ENCODE data around the gene ZMAT3. TPM values are rescaled to one million over a fixed set of nuclear protein-coding genes. Genes with fewer than 3 reads are reported as not detected.

ZMAT3 gene
- total and polyA plus RNA-seq, 2 of the 13 experiments (the other 11 are each of a cell fraction or from before 2014, with no cell fraction given), result 11.4 to 11.7 TPM

DNA sequence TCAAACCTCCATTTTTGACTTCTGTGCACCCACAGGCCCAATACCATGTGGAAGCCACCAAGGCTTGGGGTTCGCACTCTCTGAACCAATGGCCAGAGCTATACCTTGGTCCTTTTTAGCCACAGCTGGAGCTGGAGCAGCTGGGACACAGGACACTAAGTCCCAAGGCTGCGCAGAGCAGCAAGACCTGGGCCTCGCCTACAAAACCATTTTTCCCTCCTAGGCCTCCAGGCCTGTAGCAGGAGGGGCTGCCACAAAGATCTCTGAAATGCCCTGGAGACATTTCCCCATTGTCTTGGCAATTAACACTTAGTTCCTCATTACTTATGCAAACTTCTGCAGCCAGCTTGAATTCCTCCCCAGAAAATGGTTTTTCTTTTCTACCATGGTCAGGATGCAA is 81.3 kb downstream of the ZMAT3 start:
- Histone ChIP-seq H3K9ac (ENCODE audit: insufficient read depth, low read depth, low read length) (no peak overlapping the region), H3K4me1 (ENCODE audit: insufficient read depth, low read length) (no peaks in the 10 kb centered on the region), H3K27ac (ENCODE audit: extremely low read length, insufficient read depth, low read length) (no peak overlapping the region), H3K79me2 (ENCODE audit: insufficient read depth, low read length) (no peaks in the 10 kb centered on the region), H2AFZ (ENCODE audit: low read length) (no peak overlapping the region), H4K20me1 (ENCODE audit: insufficient read depth, low read length) (no peaks in the 10 kb centered on the region), H3K9me3 (ENCODE audit: low read length) (peaks cover 47% of the 10 kb centered on the region), H3K4me3 (replicated peaks in 1 of 3; ENCODE audit: insufficient read depth in 1 of 3, low read depth in 2 of 3, low read length in 3 of 3) (no peak overlapping the region), H3K36me3 (replicated peaks in 1 of 2; ENCODE audit: control insufficient read depth in 1 of 2, insufficient read depth in 2 of 2, low read length in 2 of 2) (no peaks in the 10 kb centered on the region), H3K4me2 (ENCODE audit: low read depth, low read length) (no peak overlapping the region), H3K27me3 (ENCODE audit: control insufficient read depth in 1 of 2, insufficient read depth in 2 of 2, low read length in 2 of 2) (no peaks in the 10 kb centered on the region)
- in situ Hi-C loops (cut with HindIII; ENCODE audit: extremely low pct_ligation_motif_present, low pct_unique_long_range_greater_than_20kb) (no loop called here), intact Hi-C loops (cut with micrococcal nuclease; ENCODE audit: unreplicated experiment) (no loop called here)
- no peak for ATAC-seq
- BruUV-seq (replicated peaks), result no TSS peak
- WGBS (ENCODE audit: low lambda C conversion rate), result 20% methylated on average over 1 of the region's 3 CpGs
- FAIRE-seq, result no peak
- no peak for DNase-seq (ENCODE audit: low spot score)
- CTCF ChIA-PET (ENCODE audit: low intra/inter-chr PET ratio, low total read pairs), result no interaction called here
- POLR2A ChIA-PET, result no interaction called here
- TF ChIP-seq RFX3 (CRISPR knock-in tag; IDR thresholded peaks at IDR 0.05) (no peak), CHD4 (IDR thresholded peaks at IDR 0.05; ENCODE audit: borderline replicate concordance, low read length) (no peak), ZNF292 (CRISPR knock-in tag; IDR thresholded peaks at IDR 0.05; ENCODE audit: borderline replicate concordance, low read depth) (no peak), NCOA5 (CRISPR knock-in tag; IDR thresholded peaks at IDR 0.05) (no peak), GABPB1 (CRISPR knock-in tag; IDR thresholded peaks at IDR 0.05) (no peak), ZNF660 (CRISPR knock-in tag; IDR thresholded peaks at IDR 0.05; ENCODE audit: borderline replicate concordance, low read depth) (no peak), SRF (IDR thresholded peaks at IDR 0.05; ENCODE audit: low read depth, low read length) (no peak), PRPF4 (IDR thresholded peaks at IDR 0.05; ENCODE audit: low read depth, low read length, poor library complexity, severe bottlenecking) (no peak), KLF13 (CRISPR knock-in tag; IDR thresholded peaks at IDR 0.05) (no peak), U2AF1 (optimal IDR thresholded peaks at IDR 0.05; ENCODE audit: low read depth, low read length) (no peak), ZC3H13 (CRISPR knock-in tag; IDR thresholded peaks at IDR 0.05) (no peak), ZNF468 (CRISPR knock-in tag; IDR thresholded peaks at IDR 0.05) (no peak), ZC3H4 (CRISPR knock-in tag; IDR thresholded peaks at IDR 0.05; ENCODE audit: borderline replicate concordance) (no peak), ZNF510 (CRISPR knock-in tag; IDR thresholded peaks at IDR 0.05; ENCODE audit: low read depth) (no peak)
- TF ChIP-seq, protein P1, sequence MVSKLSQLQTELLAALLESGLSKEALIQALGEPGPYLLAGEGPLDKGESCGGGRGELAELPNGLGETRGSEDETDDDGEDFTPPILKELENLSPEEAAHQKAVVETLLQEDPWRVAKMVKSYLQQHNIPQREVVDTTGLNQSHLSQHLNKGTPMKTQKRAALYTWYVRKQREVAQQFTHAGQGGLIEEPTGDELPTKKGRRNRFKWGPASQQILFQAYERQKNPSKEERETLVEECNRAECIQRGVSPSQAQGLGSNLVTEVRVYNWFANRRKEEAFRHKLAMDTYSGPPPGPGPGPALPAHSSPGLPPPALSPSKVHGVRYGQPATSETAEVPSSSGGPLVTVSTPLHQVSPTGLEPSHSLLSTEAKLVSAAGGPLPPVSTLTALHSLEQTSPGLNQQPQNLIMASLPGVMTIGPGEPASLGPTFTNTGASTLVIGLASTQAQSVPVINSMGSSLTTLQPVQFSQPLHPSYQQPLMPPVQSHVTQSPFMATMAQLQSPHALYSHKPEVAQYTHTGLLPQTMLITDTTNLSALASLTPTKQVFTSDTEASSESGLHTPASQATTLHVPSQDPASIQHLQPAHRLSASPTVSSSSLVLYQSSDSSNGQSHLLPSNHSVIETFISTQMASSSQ (IDR thresholded peaks at IDR 0.05; ENCODE audit: low read depth), result no peak
- TF ChIP-seq, protein P1 (CRISPR knock-in tag; IDR thresholded peaks at IDR 0.05; ENCODE audit: borderline replicate concordance), result no peak
- TF ChIP-seq, protein P2, sequence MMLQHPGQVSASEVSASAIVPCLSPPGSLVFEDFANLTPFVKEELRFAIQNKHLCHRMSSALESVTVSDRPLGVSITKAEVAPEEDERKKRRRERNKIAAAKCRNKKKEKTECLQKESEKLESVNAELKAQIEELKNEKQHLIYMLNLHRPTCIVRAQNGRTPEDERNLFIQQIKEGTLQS (CRISPR knock-in tag; IDR thresholded peaks at IDR 0.05), result no peak
- TF ChIP-seq, protein P3, sequence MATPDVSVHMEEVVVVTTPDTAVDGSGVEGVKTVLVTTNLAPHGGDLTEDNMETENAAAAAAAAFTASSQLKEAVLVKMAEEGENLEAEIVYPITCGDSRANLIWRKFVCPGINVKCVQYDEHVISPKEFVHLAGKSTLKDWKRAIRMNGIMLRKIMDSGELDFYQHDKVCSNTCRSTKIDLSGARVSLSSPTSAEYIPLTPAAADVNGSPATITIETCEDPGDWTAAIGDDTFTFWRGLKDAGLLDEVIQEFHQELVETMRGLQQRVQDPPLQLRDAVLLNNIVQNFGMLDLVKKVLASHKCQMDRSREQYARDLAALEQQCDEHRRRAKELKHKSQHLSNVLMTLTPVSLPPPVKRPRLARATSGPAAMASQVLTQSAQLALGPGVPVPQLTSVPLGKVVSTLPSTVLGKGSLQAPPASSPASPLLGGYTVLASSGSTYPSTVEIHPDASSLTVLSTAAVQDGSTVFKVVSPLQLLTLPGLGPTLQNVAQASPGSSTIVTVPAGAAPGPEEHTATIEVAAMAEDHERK (CRISPR knock-in tag; IDR thresholded peaks at IDR 0.05; ENCODE audit: low read depth), result no peak
- TF ChIP-seq, protein P4, sequence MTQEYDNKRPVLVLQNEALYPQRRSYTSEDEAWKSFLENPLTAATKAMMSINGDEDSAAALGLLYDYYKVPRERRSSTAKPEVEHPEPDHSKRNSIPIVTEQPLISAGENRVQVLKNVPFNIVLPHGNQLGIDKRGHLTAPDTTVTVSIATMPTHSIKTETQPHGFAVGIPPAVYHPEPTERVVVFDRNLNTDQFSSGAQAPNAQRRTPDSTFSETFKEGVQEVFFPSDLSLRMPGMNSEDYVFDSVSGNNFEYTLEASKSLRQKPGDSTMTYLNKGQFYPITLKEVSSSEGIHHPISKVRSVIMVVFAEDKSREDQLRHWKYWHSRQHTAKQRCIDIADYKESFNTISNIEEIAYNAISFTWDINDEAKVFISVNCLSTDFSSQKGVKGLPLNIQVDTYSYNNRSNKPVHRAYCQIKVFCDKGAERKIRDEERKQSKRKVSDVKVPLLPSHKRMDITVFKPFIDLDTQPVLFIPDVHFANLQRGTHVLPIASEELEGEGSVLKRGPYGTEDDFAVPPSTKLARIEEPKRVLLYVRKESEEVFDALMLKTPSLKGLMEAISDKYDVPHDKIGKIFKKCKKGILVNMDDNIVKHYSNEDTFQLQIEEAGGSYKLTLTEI (CRISPR knock-in tag; conservative IDR thresholded peaks at IDR 0.05), result no peak
